Measurements from ENCODE around the gene HIC1.

HIC1 gene

DNA sequence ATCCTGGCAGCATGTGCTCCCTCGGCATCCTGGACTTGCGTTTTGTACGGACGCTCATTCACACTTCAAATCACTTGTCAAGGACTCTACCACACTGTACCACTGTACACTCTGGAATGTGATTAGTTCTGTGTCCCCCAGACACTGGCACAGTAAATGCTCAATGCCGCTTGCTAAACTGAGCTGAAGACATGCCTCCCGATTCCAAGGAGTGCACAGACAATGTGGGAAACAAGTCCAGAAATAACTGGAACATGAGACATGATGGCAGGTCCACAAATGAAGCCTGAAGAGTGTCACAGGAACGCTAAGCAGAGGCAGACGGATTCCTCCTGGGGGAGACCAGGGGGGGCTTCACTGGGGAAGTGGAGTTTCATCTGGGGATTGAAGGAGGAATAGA is 22.1 kb downstream of the HIC1 start:
- DNase-seq, result no peak

DNA sequence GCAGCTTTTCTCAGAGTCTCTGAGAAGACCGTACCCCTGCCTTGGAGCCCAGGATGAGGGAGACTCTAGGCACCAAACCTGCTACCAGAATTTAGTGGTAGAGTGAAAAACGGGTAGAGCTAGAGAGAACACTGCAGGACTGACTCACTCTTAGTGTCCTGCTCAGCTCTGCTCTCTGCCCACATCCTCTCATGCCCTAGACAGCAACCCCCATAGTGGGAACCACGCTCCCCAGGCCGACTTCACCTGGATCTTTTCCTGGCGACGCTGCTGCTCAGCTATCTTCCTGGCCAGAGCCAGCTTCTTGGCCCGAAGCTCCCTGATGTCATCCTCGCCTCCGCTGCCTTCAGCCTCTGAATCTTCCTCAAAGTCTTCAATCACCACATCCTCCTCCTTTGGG is 26.7 kb downstream of the HIC1 start:
- DNase-seq, result no peak

DNA sequence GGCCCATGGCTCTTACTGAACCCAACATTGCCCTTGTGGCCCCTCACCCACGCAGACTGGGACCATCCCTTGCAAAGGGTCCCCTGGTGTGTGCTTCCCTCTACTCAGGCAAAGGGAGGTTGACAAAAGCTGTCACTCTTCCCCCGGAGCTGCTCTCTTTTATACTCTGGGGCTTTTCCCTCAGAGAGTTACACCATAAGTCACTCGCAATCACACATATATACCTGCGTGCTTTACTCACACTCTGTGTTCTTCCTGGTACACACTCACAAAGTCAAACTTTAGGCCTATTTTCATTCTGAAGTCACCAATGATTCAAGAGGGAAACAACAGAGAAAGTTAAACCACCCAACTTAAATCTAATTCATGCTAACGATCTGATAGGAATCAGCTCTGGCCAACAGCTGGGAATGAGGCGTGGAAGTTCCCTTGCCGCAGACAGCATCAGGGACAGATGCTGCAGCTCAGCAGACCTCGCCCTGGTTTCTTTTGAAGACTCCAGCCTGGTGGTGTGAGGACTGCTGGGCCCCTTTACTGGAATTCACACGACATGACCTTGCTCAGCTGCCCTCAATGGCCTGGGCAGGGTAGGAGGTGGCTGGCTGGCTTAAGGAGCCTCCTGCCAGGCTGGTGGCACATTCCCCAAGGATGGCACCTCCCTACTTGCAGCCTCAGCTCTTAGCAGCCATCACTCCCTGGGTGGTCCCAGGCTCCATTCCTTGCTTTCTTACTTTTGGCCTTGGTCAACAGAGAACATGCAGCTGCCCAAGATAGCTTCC is 27.3 kb downstream of the HIC1 start:
- no peak for DNase-seq

DNA sequence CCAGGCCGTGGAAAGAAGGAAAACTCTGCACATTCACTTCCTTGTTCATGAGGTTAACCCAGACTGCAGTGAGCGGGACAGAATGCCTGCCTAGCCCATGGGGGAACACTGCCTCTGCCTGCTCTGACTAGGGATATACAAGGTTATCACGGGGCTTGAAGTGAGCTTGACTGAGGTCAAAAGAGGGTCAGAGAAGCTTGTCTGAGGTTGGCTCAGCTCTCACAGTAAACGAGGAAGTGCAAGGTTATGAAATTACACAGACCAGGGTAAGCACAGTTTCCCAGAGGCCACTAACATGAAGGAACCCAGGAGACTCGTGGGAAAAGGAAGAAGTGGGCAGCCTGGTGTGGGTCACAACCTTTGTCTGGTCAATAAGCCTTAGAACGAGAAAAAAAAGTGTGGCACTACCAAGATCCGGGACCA is 28.7 kb downstream of the HIC1 start:
- no peak for DNase-seq

DNA sequence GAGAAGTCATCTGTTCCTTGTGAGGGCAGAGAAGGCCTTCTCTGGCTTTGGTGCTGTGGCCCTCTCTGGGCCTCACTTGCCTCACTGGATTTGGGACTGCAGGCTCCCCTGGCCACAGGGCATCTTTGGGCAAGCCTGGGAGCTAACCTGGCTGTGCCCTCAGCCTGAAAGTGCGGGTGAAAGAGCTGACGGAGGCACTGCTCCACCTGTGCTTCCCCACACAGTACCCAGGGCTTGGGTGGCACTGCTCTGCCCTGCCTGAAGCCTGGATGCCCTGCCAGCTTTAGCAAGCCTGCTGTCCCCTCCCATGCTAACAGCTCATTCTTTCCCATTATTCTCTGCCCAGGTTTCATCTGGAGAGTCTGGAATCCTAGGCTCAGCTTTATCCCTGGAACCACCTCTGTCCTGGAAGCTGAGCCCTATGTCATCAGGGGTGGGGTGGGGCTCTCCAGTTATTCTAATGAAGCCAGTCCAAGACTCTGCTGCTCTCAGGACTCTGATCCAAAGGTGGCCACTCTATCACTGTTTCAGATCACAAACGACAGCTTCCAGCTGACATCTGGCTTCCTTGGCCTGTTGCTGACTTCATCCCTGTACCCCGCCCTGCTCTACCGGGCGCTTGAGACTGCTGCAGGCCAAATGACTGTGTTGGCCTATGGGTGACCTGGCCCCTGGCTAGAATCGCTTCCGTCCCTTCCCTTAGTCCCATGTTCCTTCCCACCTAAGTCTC is 29.3 kb downstream of the HIC1 start:
- no peak for DNase-seq

DNA sequence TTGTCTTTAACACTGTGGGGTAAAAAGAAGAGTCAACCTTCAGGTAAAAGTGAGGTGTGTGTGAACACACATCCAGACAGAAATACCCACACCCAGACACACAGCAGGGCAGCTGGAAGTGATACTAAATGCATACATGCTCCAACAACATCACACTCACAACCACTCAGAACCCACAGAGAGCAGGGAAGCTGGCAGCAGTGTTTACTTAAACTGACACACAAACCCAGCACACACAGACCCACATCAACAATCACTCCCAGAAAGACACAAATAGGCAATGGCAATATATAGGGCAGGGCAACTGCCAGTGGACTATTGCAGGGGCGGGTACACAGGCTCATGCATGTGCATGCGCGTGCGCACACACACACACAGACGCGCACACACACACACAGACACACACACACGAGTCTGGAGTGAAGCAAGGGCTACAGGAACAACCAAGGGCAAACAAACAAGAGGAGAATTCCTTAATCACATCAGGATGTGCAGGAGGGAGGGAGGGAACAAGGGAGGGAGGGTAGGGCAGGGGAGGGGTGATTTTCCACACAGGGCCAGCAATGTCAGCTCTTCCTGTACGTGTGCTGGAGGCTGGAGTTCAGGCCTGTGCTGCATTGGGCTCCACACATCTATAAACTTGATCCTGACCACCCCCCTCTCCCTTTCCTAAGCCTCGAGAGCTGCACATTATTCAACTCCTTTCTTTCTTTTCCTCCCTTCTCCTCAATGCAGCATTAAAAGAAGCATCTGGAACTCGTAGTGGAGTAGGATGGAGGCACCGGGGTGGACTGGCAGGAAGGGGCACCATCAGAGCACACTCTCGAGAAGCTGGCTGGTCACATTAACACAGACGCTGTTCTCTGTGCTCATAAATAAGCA is 30.1 kb downstream of the HIC1 start:
- no peak for DNase-seq

DNA sequence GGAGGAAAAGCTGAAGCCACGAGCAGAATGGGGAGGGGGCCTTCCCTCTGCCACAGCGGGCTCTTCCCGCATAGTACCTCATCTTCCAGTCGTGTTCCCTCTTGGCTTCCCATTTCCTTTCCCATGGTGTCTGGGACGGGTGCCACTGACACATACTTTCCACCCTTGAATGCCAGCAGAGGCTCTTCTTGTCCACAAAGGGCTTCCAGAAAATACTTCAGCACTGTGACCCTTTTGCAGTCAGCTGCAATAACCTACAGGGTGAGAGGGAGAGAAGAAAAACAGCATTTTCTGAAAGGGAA is 30.7 kb downstream of the HIC1 start:
- DNase-seq, result no peak

DNA sequence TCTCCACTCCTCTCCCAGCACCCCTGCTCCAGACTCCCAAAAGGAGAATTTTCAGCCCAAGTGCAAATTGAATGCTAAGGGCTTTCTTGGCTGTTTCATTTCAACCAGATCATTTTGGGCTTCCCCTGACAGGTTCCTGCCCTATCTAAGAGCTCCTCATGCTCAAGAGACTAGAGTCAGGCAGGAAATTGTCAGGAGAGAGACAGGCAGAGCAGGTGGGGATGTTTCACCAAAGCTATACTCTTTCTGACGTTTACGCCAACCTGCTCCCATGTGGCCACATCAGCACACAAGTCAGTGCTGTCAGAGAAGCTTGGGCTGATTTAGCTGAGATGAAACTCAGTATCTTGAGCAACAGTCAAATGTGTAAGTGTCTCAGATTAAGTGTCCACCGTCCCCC is 31.4 kb downstream of the HIC1 start:
- DNase-seq, result no peak

DNA sequence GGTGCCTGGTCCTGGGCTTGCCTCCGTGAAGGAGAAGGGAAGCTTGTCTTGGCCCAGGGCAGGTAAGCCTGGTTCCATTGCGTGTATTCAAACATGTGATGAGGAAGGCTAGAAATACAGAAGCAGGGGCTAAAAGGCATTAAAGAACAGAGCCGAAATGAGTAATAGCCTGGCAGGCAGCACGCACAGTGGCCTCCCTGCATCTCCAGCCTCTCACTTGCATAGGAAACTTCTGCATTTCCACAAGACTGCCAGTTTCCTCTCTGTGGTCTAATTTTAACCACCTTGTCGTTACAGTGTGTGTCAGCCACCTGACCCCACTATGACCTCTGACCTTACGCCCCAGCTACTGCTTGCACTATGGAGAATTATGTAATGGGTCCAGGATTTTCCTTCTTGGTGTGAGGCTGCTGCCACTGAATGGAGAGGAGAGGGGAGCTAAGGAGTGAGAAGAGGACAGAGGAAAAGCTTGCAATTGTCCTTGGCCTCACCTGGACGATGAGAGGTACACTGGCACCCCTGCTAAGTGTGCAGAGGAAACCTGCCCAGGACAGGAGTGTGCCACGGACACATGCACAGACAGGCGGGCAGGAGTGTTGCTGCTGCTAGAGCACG is 32.8 kb downstream of the HIC1 start:
- peak; percentile 33 for DNase-seq

DNA sequence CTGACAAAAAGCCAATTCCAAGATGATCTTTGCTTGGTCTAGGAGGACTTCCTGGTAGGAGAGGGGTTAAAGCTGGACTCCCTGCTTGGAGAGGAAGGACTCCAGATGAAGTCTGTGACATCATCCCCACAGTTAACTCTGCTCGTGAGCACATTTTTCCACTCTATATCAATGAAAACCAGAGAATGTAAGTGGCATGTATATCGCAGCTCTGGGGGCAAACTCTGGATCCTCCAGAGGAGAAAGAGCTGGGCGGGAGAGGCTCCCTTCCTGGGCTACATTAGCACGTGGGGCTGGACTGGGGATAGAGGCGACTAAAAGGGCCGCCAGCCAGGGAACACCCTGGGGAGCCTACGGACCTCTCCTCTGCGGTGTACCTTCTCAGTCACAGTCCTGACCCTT is 34.1 kb downstream of the HIC1 start:
- no peak for DNase-seq

DNA sequence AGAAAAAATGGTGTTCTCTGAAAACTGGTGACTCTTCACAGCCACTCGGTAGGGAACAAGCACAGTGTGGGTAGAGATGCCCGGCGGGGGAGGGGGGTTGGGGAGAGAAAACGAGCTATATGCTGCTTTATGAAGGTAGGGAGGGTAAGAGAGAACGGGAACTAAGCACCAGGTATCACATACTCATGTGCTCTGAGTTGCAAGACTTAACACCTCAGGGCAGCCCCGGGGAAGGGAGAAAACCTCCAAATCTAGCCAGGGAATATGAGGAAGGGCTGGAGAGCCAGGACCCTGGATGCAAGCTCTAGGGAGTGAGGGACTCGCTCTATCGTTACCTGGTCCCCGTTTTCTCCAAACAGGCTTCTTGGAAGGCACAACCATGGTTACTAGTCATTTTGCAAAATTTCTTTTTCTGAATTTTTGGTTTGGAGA is 35.3 kb downstream of the HIC1 start:
- peak; percentile 40 for DNase-seq

DNA sequence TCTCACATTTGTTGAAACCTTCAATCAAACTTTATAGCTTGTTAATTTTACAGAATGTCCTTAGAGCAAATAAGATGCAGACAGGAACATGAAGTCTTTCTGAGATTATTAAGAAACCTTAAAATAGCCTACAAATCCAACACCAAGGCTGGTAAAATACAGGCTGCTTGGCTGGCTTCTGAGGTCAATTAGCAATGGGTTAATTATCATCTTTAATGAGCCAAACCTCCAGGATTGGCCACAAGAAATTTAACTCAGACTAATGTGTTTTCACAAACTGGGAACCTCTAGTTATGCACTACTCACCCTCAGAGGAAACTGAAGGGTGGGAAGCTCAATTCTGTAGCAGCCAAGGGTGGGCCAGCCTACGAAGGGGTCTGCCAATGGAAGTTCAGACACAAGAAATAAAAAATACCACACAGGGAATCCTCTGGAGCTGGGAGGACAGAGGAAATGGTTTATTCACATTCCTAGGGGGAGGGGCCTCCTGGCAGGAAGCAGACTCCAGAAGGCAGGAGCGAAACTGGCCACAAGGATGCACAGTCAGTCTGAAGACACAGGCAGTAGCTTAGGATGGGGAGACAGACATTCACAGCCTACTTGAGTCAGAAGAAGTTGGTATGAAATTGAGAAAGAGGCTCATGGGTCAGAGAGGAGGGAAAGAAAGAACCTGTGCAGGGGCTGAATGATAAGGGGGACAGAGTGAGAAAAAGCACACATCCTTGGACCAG is 36.1 kb downstream of the HIC1 start:
- no peak for DNase-seq

DNA sequence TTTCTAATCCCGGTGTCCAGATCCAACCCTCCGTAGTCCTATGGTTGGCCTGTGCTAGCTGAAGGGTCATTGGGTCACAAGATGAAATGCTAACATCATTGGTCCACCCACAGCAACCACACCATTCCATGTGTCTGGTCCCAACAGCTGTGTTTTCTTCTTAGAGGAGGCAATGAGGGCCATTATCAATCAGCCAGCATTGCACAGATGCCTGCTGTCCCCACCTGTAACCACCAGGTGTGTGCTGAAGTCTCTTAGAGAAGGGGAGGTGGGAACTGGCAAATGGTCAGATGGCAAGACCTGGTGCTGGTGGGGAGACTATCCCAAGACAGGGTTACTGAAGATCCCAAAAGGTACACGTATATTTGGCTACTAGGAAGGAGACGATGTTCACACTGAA is 37.4 kb downstream of the HIC1 start:
- DNase-seq, result no peak

DNA sequence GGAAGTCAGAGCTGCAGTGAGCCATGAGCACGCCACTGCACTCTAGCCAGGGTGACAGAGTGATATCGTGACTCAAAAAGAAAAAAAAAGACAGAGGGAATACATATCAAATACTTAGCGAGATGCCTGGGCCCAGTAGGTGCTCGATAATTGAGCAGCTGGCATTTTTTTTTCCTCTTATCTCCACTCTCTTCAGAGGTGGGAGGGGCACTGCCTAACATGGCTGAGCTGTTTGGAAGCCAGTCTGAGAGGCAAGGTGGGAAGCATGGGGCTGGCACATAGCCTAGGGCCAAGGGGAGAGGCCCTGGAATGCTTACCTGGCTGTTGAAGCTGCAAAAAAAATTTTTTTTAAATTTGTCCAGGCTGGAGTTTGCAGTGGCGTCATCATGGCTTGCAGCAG is 38.4 kb downstream of the HIC1 start:
- no peak for DNase-seq

DNA sequence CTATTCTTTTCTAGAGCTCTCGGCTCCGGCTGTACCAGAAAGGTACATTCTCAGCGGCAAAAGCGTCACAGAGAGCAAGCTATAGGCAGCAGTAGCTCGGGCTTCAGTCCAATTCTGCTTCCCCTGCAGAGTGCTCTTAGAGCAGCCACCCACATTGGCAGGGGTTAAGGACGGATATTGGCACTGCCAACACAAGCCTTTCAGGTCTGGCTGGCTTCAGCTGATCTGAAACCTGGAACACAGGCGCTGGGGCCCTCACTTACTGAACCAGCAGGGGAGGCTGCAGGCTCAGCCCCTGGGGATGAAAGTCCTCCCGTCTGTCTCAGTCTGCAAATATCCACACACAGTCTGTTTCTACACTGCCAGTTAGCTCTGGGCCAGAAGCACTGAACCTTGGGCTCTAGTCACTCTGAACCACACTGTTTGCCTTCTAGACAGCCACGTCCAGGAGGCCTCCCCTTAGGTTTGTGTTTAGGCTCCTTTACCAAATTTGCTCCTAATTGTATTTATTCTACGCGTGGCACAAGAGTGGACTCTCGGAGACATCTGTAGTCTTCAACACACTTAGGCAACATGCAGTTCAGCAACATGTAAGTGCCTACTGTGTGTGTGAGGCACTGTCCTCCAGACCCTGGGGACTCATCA is 40.1 kb downstream of the HIC1 start:
- no peak for DNase-seq

DNA sequence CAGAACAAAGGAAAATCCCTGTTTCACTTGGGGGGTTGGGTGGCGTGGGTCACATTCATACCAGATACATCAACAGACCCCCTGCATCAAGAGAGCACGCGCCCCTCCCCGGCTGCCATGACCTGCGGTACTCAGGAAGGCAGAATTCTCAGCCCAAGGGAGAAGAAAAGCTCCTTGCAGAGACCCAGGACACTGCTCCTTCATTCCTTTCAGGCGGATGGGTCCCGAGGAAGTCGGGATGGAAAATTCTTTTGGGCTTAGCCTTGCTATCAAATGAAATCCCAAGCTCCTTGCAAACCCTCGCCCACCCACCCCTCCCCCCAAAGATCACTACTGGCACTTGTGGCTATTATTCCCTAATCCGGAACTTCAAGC is 40.6 kb downstream of the HIC1 start:
- no peak for DNase-seq

DNA sequence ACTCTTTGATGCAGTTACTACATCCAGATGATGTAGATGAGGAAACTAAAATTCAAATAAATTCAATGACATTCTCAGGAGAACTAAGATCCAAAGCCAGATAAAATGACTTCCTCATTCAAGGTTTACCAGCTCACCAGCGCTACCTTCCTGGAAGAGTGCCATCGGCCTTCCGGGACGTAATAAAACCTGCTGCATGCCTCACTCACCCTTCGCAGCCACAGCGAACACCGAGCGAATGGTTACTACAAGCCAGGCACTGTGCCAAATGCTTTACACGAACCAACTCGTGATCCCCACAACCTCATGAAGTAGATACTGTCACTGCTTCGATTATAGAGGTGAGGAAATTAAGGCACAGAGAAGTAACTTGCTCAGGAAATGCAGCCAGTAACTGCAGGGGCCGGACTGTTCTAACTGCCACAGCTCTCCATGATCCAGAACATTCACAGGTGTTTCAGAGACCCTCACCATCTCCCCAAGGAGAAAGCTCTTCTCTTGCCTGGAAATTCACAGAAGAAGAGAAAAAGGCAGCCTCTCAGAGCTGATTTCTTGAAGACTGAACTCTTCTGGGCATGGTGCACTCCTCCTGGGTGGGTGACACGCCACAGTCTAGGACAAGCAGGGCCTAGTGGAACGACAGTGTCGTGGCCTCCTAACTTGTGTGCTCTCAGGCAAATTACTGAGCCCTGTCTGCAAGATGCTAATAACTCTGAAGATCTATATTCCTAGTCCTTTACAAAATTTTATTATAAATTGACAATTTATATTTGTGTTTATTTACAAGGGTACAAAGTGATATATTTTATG is 46.8 kb downstream of the HIC1 start:
- peak; percentile 41 for DNase-seq

DNA sequence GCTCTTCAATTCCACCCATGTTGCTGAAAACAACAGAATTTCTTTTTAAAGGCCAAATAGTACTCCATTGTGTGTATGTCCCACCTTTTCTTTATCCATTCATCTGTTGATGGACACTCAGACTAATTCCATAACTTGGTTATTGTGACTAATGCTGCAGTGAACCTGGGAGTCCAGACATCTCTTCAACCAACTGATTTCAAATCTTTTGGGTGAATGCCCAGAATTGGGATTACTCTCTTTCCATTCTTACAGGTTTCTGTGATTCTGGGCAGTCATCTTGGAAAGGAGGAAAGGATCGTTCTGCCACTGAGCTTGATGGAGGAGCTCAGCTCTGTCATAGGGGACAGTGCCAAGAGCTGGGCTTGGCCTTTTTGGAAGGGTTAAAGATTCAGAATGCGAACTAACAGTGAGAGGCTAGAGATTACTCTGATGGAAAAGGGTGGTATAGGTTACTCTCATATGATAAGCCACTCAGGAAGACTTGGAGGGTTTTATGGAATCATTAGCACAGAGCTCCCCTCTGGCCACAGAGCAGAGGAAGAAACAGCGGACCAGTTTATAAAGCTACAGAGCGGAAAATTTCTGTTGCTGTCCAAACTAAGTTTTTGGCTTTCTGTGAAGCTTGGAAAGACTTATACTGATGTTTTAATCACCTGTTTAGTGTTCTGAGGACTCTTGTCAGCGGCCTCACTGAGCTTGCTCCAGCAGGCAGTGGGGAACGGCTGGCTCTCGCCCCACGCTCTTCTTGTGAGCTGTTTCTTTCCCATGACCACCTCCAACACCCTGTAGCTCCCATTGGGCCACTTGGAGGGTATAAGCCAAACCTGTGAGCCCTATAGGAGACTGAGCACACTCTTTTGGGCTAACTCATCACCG is 48.3 kb downstream of the HIC1 start:
- DNase-seq, result no peak

DNA sequence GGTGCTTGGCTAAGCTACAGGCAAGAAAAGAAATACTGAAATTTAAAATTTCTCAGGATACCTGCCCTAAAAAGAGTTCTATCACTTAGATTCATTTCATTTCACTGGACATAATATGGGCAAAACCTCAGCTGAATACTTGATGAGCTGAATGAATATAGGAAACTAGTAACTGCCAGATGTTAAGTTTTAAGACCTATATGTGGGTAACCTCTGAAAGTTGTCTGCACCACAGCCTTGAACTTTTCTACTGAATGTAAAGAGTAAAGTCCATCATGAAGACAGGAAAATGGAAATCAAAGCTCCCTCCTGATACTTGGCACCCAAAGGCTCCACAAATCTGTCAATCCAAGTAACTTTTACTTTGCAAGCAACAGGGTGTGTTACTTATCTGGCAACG is 50.8 kb downstream of the HIC1 start:
- DNase-seq, result no peak

DNA sequence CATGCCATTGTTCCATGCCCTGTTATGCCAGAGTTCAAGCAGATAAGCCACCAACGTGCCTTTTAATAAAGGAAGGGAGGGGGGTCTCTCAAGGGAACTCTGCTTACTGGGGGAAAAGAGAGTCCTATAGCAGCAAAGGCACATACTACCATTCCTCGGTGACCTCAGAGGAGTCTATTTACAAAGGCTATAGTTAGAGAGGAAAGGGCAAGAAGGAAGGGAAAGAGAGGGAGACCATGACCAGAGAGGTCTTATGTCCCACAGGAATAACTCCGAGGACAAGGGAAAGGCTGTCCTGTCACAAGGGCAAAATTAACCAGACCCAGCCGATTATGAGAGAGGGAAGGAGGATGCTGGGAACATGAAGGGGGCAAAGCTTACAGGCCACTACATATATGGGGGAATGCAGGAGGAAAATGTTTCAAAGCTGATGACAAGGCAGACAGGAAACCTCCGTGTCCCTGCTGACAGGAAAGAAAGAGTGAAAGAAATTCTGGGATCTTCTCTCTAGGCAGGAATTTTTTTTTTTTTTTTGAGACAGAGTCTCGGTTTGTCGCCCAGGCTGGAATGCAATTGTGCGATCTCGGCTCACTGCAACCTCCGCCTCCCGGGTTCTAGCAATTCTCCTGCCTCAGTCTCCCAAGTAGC is 51.5 kb downstream of the HIC1 start:
- DNase-seq, result no peak

Data from activated naive CD4-positive, alpha-beta T cell treated with anti-CD3 and anti-CD28 coated beads, Interleukin-2, amount 50 U/mL, for 16 hours (primary cell).